ENCODE results near the gene ZSCAN5B. TPM values are rescaled to one million over a fixed set of nuclear protein-coding genes. Genes with fewer than 3 reads are reported as not detected.
A peak's percentile ranks its signal among the peaks of the same experiment; 100 is the strongest.

The ZSCAN5B gene
- total and polyA plus RNA-seq, 9 of the 15 experiments (the other 6 are each of a cell fraction or from before 2014, with no cell fraction given): 0.03 to 0.07 TPM; not detected in 7

DNA sequence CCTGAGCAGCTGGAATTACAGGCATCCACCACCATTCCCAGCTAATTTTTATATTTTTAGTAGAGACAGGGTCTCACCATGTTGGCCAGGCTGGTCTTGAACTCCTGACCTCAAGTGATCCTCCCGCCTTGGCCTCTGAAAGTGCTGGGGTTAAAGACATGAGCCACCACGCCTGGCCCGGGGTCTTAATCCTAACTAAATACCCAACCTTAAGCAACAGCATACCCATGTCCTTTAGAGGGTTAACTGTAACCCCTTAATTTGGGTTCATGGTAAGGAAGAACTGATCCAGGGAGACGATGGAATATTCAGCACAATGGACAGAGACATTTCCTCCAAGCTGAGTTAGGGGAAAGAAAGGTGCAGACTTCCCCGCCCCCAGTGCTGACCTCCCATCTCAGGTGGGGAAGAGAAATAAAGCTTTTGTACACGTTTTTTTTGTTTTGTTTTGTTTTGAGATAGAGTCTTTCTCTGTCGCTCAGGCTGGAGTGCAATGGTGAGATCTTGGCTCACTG is 30.5 kb downstream of the ZSCAN5B start:
- peak in 3 of 4 experiments; percentile 43 to 53 (median 48) for DNase-seq (ENCODE audit: extremely low read depth in 1 of 4, low spot score in 3 of 4)
- 7% methylated on average over 7 of the region's 7 CpGs for WGBS (ENCODE audit: insufficient coverage, low coverage, missing lambda C conversion rate)
- intact Hi-C loops (cut with micrococcal nuclease): no loop called here
- peak; percentile 51 for FAIRE-seq
- no TSS peak for BruUV-seq (replicated peaks)
- Histone ChIP-seq H3K4me2 (ENCODE audit: insufficient read depth, low read length) (no peak overlapping the region), H3K27me3 (ENCODE audit: control insufficient read depth in 2 of 2, insufficient read depth in 2 of 2, low read length in 2 of 2) (no peaks in the 10 kb centered on the region), H3K9me1 (ENCODE audit: control insufficient read depth, insufficient read depth, low read length) (no peaks in the 10 kb centered on the region), H3K27ac (ENCODE audit: extremely low read depth, low read depth, low read length) (no peak overlapping the region), H4K20me1 (replicated peaks; ENCODE audit: control insufficient read depth, insufficient read depth, low read length) (no peaks in the 10 kb centered on the region; the same call in 1 of the 2 replicates), H3K4me1 (replicated peaks in 1 of 2; ENCODE audit: control insufficient read depth in 2 of 2, insufficient read depth in 2 of 2, low read length in 2 of 2) (peaks cover 4 to 5% of the 10 kb centered on the region in 2 experiments; a peak in 4 of 5 replicates), H2AFZ (ENCODE audit: low read depth, low read length) (no peak overlapping the region), H3K79me2 (ENCODE audit: control insufficient read depth, insufficient read depth, low read length) (no peaks in the 10 kb centered on the region), H3K9ac (ENCODE audit: insufficient read depth in 1 of 2, low read depth in 2 of 2, low read length in 2 of 2) (no peak overlapping the region), H3K36me3 (ENCODE audit: control insufficient read depth, insufficient read depth, low read length) (no peaks in the 10 kb centered on the region), H3K9me3 (replicated peaks; ENCODE audit: control insufficient read depth, insufficient read depth, low read depth, low read length) (no peaks in the 10 kb centered on the region), H3K4me3 (no peak overlapping the region)
- CTCF ChIA-PET (ENCODE audit: low intra/inter-chr PET ratio): no interaction called here
- POLR2A ChIA-PET: interaction anchor here (0.6 kb wide), 1 partner anchor 223 kb away, joined by 3 read pairs; no protein-coding TSS in a partner anchor
- ATAC-seq: peak; percentile 42; the same call in 1 of the 3 replicates
- in situ Hi-C loops (cut with MboI): loop anchor here (5.0 kb wide), 1 partner anchor 90 kb away; no protein-coding TSS in a partner anchor
- TF ChIP-seq STAT6 (CRISPR knock-in tag; IDR thresholded peaks at IDR 0.05): no peak
- peak; percentile 96 for TF ChIP-seq EHMT2 (IDR thresholded peaks at IDR 0.05)
- peak in 1 of 2 experiments; percentile 73 for TF ChIP-seq AFF1 (IDR thresholded peaks at IDR 0.05; ENCODE audit: low read depth in 1 of 2, partially characterized antibody in 2 of 2)
- TF ChIP-seq, protein P1, sequence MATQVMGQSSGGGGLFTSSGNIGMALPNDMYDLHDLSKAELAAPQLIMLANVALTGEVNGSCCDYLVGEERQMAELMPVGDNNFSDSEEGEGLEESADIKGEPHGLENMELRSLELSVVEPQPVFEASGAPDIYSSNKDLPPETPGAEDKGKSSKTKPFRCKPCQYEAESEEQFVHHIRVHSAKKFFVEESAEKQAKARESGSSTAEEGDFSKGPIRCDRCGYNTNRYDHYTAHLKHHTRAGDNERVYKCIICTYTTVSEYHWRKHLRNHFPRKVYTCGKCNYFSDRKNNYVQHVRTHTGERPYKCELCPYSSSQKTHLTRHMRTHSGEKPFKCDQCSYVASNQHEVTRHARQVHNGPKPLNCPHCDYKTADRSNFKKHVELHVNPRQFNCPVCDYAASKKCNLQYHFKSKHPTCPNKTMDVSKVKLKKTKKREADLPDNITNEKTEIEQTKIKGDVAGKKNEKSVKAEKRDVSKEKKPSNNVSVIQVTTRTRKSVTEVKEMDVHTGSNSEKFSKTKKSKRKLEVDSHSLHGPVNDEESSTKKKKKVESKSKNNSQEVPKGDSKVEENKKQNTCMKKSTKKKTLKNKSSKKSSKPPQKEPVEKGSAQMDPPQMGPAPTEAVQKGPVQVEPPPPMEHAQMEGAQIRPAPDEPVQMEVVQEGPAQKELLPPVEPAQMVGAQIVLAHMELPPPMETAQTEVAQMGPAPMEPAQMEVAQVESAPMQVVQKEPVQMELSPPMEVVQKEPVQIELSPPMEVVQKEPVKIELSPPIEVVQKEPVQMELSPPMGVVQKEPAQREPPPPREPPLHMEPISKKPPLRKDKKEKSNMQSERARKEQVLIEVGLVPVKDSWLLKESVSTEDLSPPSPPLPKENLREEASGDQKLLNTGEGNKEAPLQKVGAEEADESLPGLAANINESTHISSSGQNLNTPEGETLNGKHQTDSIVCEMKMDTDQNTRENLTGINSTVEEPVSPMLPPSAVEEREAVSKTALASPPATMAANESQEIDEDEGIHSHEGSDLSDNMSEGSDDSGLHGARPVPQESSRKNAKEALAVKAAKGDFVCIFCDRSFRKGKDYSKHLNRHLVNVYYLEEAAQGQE (IDR thresholded peaks at IDR 0.05; ENCODE audit: borderline replicate concordance): peak; percentile 97
- TF ChIP-seq, protein P1 (CRISPR knock-in tag; IDR thresholded peaks at IDR 0.05; ENCODE audit: low read depth): peak; percentile 92
- peak; percentile 92 for TF ChIP-seq MIER1 (IDR thresholded peaks at IDR 0.05; ENCODE audit: low read depth)
- TF ChIP-seq SMARCA4 (IDR thresholded peaks at IDR 0.05): no peak
